Body of pancreas (tissue), 4 donors: Measurements from ENCODE around the gene ETS1.

Experiments used
- CTCF ChIP-seq, 7 experiments: fragments of 450-650 bp in 4 of 7; fragments of 200-600 bp in 3 of 7; sonication (generic) in 3 of 7; IDR thresholded peaks; one replicate each; pipeline ENCODE4 v1.5.1; 2016 to 2019; ENCODE audit warnings: antibody characterized with exemption in 7 of 7
- POLR2A ChIP-seq, 3 donors: fragments of 450-650 bp; IDR thresholded peaks; one replicate each; pipeline ENCODE4 v1.6.1; 2016; ENCODE audit warnings: antibody characterized with exemption in 3 of 3, mild to moderate bottlenecking in 2 of 3

- TF ChIP-seq CTCF (IDR thresholded peaks at IDR 0.05) (no peak), POLR2A (IDR thresholded peaks at IDR 0.05) (no peak)
These were observed 155.4 kb downstream of the ETS1 start for GRCh38 chr11:128431931-128432330.
